Measurements from ENCODE around the gene AKR7A3. TPM values are rescaled to one million over a fixed set of nuclear protein-coding genes. Genes with fewer than 3 reads are reported as not detected.

Gene AKR7A3
- total and polyA plus RNA-seq, 2 of the 4 experiments (the other 2 are of a cell fraction), result 0.18 to 0.62 TPM

- dilution Hi-C loops (cut with HindIII; ENCODE audit: low sequenced_read_pairs, unreplicated experiment) (no loop called here), intact Hi-C loops (cut with micrococcal nuclease) (no loop called here)
Measured at GRCh38 chr1:19327736-19328135, 39.2 kb upstream of the AKR7A3 start.

More at GRCh38 chr1:19327736-19328135, 39.2 kb upstream of the AKR7A3 start:
- no TSS peak for BruUV-seq (replicated peaks)
- Histone ChIP-seq H3K9me3 (ENCODE audit: control insufficient read depth, insufficient read depth, low read length) (no peaks in the 10 kb centered on the region), H4K91ac (ENCODE audit: insufficient read depth, low read depth, low read length) (no peak overlapping the region), H3K9ac (ENCODE audit: low read depth, low read length) (no peak overlapping the region), H2BK5ac (ENCODE audit: low read depth, low read length, poor library complexity, severe bottlenecking) (no peak overlapping the region), H2AK9ac (replicated peaks; ENCODE audit: low read depth, low read length, poor library complexity) (no peak overlapping the region), H3K4ac (ENCODE audit: low read depth, low read length) (no peak overlapping the region), H4K8ac (ENCODE audit: low read depth in 2 of 2, low read length in 2 of 2) (no peak overlapping the region), H3K4me3 (ENCODE audit: insufficient read depth, low read depth, low read length) (no peak overlapping the region), H3K4me1 (ENCODE audit: control insufficient read depth, insufficient read depth, low read length) (no peaks in the 10 kb centered on the region), H3K18ac (ENCODE audit: low read depth, low read length) (no peak overlapping the region), H2AK5ac (ENCODE audit: low read depth, low read length) (no peak overlapping the region), H4K5ac (ENCODE audit: low read depth, low read length) (no peak overlapping the region), H3K27me3 (ENCODE audit: control insufficient read depth, insufficient read depth, low read length) (no peaks in the 10 kb centered on the region), H3K9me1 (ENCODE audit: insufficient read depth, low read length) (peaks cover 3% of the 10 kb centered on the region; the same call in 1 of the 2 replicates), H3K14ac (replicated peaks; ENCODE audit: low read depth, low read length) (no peak overlapping the region), H4K20me1 (ENCODE audit: insufficient read depth, low read length) (peaks cover 3% of the 10 kb centered on the region), H3K27ac (ENCODE audit: insufficient read depth, low read length) (no peak overlapping the region), H3K36me3 (ENCODE audit: control insufficient read depth, insufficient read depth, low read length) (peaks cover 57% of the 10 kb centered on the region), H3K23ac (ENCODE audit: low read depth, low read length) (no peak overlapping the region), H2AFZ (replicated peaks; ENCODE audit: low read length, poor library complexity) (no peak overlapping the region), H2BK120ac (ENCODE audit: low read depth, low read length) (no peak overlapping the region), H2BK15ac (ENCODE audit: low read depth, low read length) (no peak overlapping the region), H3K4me2 (ENCODE audit: low read depth, low read length) (no peak overlapping the region), H2BK20ac (ENCODE audit: low read depth, low read length) (no peak overlapping the region), H3K79me1 (ENCODE audit: low read depth in 1 of 2, low read length in 2 of 2) (peaks cover 0 to 4% of the 10 kb centered on the region in 2 experiments; a peak in 1 of 4 replicates), H3K56ac (ENCODE audit: extremely low read depth, insufficient read depth, low read length) (no peak overlapping the region)
- DNase-seq, result no peak
- ChIA-PET CTCF (no interaction called here), POLR2A (ENCODE audit: unreplicated experiment) (no interaction called here)
- in situ Hi-C loops (cut with MboI; ENCODE audit: low sequenced_read_pairs), result no loop called here
- WGBS, 2 experiments (ENCODE audit: extremely low coverage in 2 of 2, insufficient read length in 1 of 2), result 84% methylated on average over 5 of the region's 9 CpGs; no CpG with 5 or more reads in 1 of the 2 experiments
- ATAC-seq (ENCODE audit: low read depth), result no peak
- no peak for TF ChIP-seq FOS (IDR thresholded peaks at IDR 0.05; ENCODE audit: low read depth, low read length)
- TF ChIP-seq POLR2A (IDR thresholded peaks at IDR 0.05; ENCODE audit: low read depth, low read length), result no peak
- TF ChIP-seq MAZ (IDR thresholded peaks at IDR 0.05; ENCODE audit: borderline replicate concordance, low read depth, low read length), result no peak
- TF ChIP-seq, protein P1, sequence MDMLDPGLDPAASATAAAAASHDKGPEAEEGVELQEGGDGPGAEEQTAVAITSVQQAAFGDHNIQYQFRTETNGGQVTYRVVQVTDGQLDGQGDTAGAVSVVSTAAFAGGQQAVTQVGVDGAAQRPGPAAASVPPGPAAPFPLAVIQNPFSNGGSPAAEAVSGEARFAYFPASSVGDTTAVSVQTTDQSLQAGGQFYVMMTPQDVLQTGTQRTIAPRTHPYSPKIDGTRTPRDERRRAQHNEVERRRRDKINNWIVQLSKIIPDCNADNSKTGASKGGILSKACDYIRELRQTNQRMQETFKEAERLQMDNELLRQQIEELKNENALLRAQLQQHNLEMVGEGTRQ (IDR thresholded peaks at IDR 0.05; ENCODE audit: low read depth, low read length), result no peak
- no peak for TF ChIP-seq RAD21 (IDR thresholded peaks at IDR 0.05; ENCODE audit: low read length)
- no peak for TF ChIP-seq BHLHE40 (IDR thresholded peaks at IDR 0.05; ENCODE audit: low read depth, low read length)
- TF ChIP-seq CHD1 (IDR thresholded peaks at IDR 0.05; ENCODE audit: low read depth, low read length), result no peak
- TF ChIP-seq CEBPB (IDR thresholded peaks at IDR 0.05; ENCODE audit: low read depth, low read length), result no peak
- TF ChIP-seq RCOR1 (IDR thresholded peaks at IDR 0.05; ENCODE audit: insufficient replicate concordance, low read length), result no peak
- TF ChIP-seq, protein P2, sequence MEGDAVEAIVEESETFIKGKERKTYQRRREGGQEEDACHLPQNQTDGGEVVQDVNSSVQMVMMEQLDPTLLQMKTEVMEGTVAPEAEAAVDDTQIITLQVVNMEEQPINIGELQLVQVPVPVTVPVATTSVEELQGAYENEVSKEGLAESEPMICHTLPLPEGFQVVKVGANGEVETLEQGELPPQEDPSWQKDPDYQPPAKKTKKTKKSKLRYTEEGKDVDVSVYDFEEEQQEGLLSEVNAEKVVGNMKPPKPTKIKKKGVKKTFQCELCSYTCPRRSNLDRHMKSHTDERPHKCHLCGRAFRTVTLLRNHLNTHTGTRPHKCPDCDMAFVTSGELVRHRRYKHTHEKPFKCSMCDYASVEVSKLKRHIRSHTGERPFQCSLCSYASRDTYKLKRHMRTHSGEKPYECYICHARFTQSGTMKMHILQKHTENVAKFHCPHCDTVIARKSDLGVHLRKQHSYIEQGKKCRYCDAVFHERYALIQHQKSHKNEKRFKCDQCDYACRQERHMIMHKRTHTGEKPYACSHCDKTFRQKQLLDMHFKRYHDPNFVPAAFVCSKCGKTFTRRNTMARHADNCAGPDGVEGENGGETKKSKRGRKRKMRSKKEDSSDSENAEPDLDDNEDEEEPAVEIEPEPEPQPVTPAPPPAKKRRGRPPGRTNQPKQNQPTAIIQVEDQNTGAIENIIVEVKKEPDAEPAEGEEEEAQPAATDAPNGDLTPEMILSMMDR (conservative IDR thresholded peaks at IDR 0.05; ENCODE audit: low read depth, low read length), result no peak
- no peak for TF ChIP-seq ELK1 (IDR thresholded peaks at IDR 0.05; ENCODE audit: borderline replicate concordance, low read depth, low read length)
- TF ChIP-seq MXI1 (IDR thresholded peaks at IDR 0.05; ENCODE audit: borderline replicate concordance, low read depth, low read length), result no peak
- no peak for TF ChIP-seq RFX5 (IDR thresholded peaks at IDR 0.05; ENCODE audit: low read depth, low read length)
- TF ChIP-seq SMC3 (IDR thresholded peaks at IDR 0.05; ENCODE audit: low read depth, low read length), result no peak
- TF ChIP-seq NFE2L2 (IDR thresholded peaks at IDR 0.05; ENCODE audit: low read depth, low read length), result no peak
- no peak for TF ChIP-seq MAFK (IDR thresholded peaks at IDR 0.05; ENCODE audit: low read depth, low read length)

Data from IMR-90 (cell line).